ENCODE measurements around the gene SLC29A3. TPM values are rescaled to one million over a fixed set of nuclear protein-coding genes. Genes with fewer than 3 reads are reported as not detected.

SLC29A3 gene
- total and polyA plus RNA-seq, 10 of the 15 experiments (the other 5 are each of a cell fraction or from before 2014, with no cell fraction given) = 1.5 to 4.0 (median 2.7) TPM

GRCh38 chr10:71396084-71396710 is 77.1 kb downstream of the SLC29A3 start (continued):
- TF ChIP-seq CTCF (IDR thresholded peaks at IDR 0.05 in 2 of 3, conservative IDR thresholded peaks at IDR 0.05 in 1 of 3; ENCODE audit: control insufficient read depth in 2 of 3, extremely low read depth in 1 of 3, insufficient read depth in 1 of 3, low read depth in 3 of 3, low read length in 3 of 3) (peak; percentile 15 to 56 (median 17); a peak in 4 of 6 replicates), ZNF217 (IDR thresholded peaks at IDR 0.05) (no peak), RELB (IDR thresholded peaks at IDR 0.05; ENCODE audit: low read depth) (no peak)

GRCh38 chr10:71396711-71397295 is 77.7 kb downstream of the SLC29A3 start, which contains the start of gene CDH23:
CDH23 (plus strand) TSS chr10:71396920; CDS start chr10:71439832, 42,912 bp downstream.
- Histone ChIP-seq H3K4me3 (no peak within 1 kb of the TSS), H3K4me2 (ENCODE audit: control insufficient read depth, insufficient read depth) (peak within 1 kb of the TSS; percentile 42; the same call in 1 of the 2 replicates)

More at GRCh38 chr10:71396711-71397295, 77.7 kb downstream of the SLC29A3 start, which contains the start of gene CDH23:
- POLR2A ChIA-PET = no interaction called here
- Histone ChIP-seq H3K9ac (ENCODE audit: control insufficient read depth, insufficient read depth, low read length) (no peak within 1 kb of the TSS), H3K36me3 (ENCODE audit: control insufficient read depth in 2 of 2, insufficient read depth in 2 of 2, low read length in 1 of 2) (no peaks in the 10 kb centered on the region), H3K27ac (ENCODE audit: control insufficient read depth, insufficient read depth) (no peak within 1 kb of the TSS), H3K9me3 (replicated peaks; ENCODE audit: control insufficient read depth, insufficient read depth, low read length) (no peaks in the 10 kb centered on the region), H4K20me1 (ENCODE audit: control insufficient read depth, insufficient read depth) (peaks cover 3% of the 10 kb centered on the region; the same call in 1 of the 2 replicates), H2AFZ (ENCODE audit: control insufficient read depth, low read depth, low read length) (no peak within 1 kb of the TSS), H3K27me3 (replicated peaks in 1 of 2; ENCODE audit: control insufficient read depth in 2 of 2, insufficient read depth in 2 of 2, low read length in 1 of 2) (peaks cover 22 to 29% of the 10 kb centered on the region in 2 experiments), H3K79me2 (ENCODE audit: control insufficient read depth, insufficient read depth, low read length) (no peaks in the 10 kb centered on the region), H3K4me1 (ENCODE audit: control insufficient read depth, insufficient read depth, low read length) (no peaks in the 10 kb centered on the region)
- intact Hi-C loops (cut with micrococcal nuclease; ENCODE audit: unreplicated experiment) (no loop called here), in situ Hi-C loops (cut with MboI) (no loop called here)
- CTCF ChIA-PET = interaction anchor here (1.4 to 3.6 kb wide), 2 partner anchors 77 to 302 kb away, joined by 3 to 13 read pairs; partner anchors contain the start of gene SLC29A3
- WGBS (ENCODE audit: insufficient coverage, insufficient replicate concordance, low lambda C conversion rate, missing lambda C conversion rate) = no CpG with 5 or more reads among the region's 91 CpGs
- no TSS peak for BruUV-seq (replicated peaks)
- FAIRE-seq = no peak
- TF ChIP-seq SUZ12 (IDR thresholded peaks at IDR 0.05; ENCODE audit: unreplicated experiment) = peak; percentile 76
- TF ChIP-seq STAT1 (conservative IDR thresholded peaks at IDR 0.05) = no peak
- DNase-seq (ENCODE audit: low read depth, low spot score) = no peak
- SMC1A ChIA-PET (ENCODE audit: uncharacterized antibody, unreplicated experiment) = no interaction called here
- ATAC-seq = no peak
- RAD21 ChIA-PET (ENCODE audit: unreplicated experiment) = interaction anchor here (0.6 to 1.4 kb wide), 2 partner anchors 172 to 279 kb away, joined by 3 to 6 read pairs; no protein-coding TSS in a partner anchor

Measured in GM12878 (cell line).